HEK293 (cell line): ENCODE measurements around the gene HPSE2.

Experiments used
- CTCF ChIP-seq: fragments of 450-650 bp; formaldehyde crosslinking; IDR thresholded peaks from 2 replicates; pipeline ENCODE4 v1.5.1; 2016; ENCODE audit warnings: missing biosample characterization, missing genetic modification characterization
- HOXA7 ChIP-seq: sonication (generic); formaldehyde crosslinking; IDR thresholded peaks from 2 replicates; pipeline ENCODE4 v1.8.1; 2022; ENCODE audit warnings: missing genetic modification reagents, borderline replicate concordance
- KLF7 ChIP-seq: fragments of 450-650 bp; formaldehyde crosslinking; IDR thresholded peaks from 2 replicates; pipeline ENCODE4 v1.5.1; 2016; ENCODE audit warnings: missing biosample characterization, missing genetic modification characterization, borderline replicate concordance
- ZBTB49 ChIP-seq: fragments of 450-650 bp; formaldehyde crosslinking; IDR thresholded peaks from 2 replicates; pipeline ENCODE4 v1.5.1; 2016; ENCODE audit warnings: missing biosample characterization, missing genetic modification characterization, low read depth
- ZNF18 ChIP-seq: fragments of 450-650 bp; formaldehyde crosslinking; IDR thresholded peaks from 2 replicates; pipeline ENCODE4 v1.5.1; 2016; ENCODE audit warnings: missing biosample characterization, missing genetic modification characterization
- ZNF19 ChIP-seq: fragments of 450-650 bp; formaldehyde crosslinking; IDR thresholded peaks from 2 replicates; pipeline ENCODE4; 2016; ENCODE audit warnings: missing biosample characterization, missing genetic modification characterization, low read depth
- ZNF530 ChIP-seq: fragments of 450-650 bp; formaldehyde crosslinking; IDR thresholded peaks from 2 replicates; pipeline ENCODE4 v1.5.1; 2016; ENCODE audit warnings: low read depth, missing biosample characterization, missing genetic modification characterization
- ZNF548 ChIP-seq: fragments of 450-650 bp; formaldehyde crosslinking; IDR thresholded peaks from 2 replicates; pipeline ENCODE4 v1.5.1; 2016; ENCODE audit warnings: missing biosample characterization, missing genetic modification characterization
- ZNF624 ChIP-seq: fragments of 450-650 bp; formaldehyde crosslinking; IDR thresholded peaks from 2 replicates; pipeline ENCODE4 v1.5.1; 2017; ENCODE audit warnings: missing biosample characterization, missing genetic modification characterization
- ZNF707 ChIP-seq: fragments of 450-650 bp; formaldehyde crosslinking; IDR thresholded peaks from 2 replicates; pipeline ENCODE4 v1.5.1; 2016; ENCODE audit warnings: missing biosample characterization, missing genetic modification characterization
- ZNF747 ChIP-seq: fragments of 450-650 bp; formaldehyde crosslinking; IDR thresholded peaks from 2 replicates; pipeline ENCODE4 v1.5.1; 2016; ENCODE audit warnings: missing biosample characterization, missing genetic modification characterization

GRCh38 chr10:98517672-98518071 is 718.0 kb downstream of the HPSE2 start:
- TF ChIP-seq HOXA7 (CRISPR knock-in tag) = no peak
- no peak for TF ChIP-seq ZNF548 (tag by site-specific recombination)
- TF ChIP-seq CTCF (tag by site-specific recombination) = no peak
- TF ChIP-seq KLF7 = no peak
- TF ChIP-seq ZNF530 (tag by site-specific recombination) = no peak
- no peak for TF ChIP-seq ZNF747 (tag by site-specific recombination)
- no peak for TF ChIP-seq ZNF18 (tag by site-specific recombination)
- no peak for TF ChIP-seq ZNF707
- TF ChIP-seq ZNF19 (tag by site-specific recombination) = no peak
- no peak for TF ChIP-seq ZBTB49
- no peak for TF ChIP-seq ZNF624 (tag by site-specific recombination)
